ENCODE measurements around the gene PPT2. TPM values are rescaled to one million over a fixed set of nuclear protein-coding genes. Genes with fewer than 3 reads are reported as not detected.
A peak's percentile ranks its signal among the peaks of the same experiment; 100 is the strongest.

The PPT2 gene
- total RNA-seq, 2 experiments from 2014 or later, result 8.7 to 8.9 TPM

GRCh38 chr6:32171234-32171633, 17.3 kb downstream of the PPT2 start:
- H3K27ac ChIP-seq (ENCODE audit: low read depth in 1 of 2, low read length in 2 of 2), result no peak overlapping the region
- H3K4me3 Mint-ChIP-seq, result peak overlapping the region; percentile 44
- POLR2A ChIA-PET, result interaction anchor here (0.5 to 1.0 kb wide), 2 partner anchors 19 to 1958 kb away, joined by 3 to 4 read pairs; partner anchors contain the start of genes PBX2 and TRIM26

GRCh38 chr6:32173051-32173727, 19.2 kb downstream of the PPT2 start:
- intact Hi-C loops (cut with DNase I, micrococcal nuclease), result loop anchor here in 1 of 2 experiments (10.0 kb wide), 1 partner anchor 198 kb away; the partner anchor contains the start of gene DXO
- ATAC-seq (ENCODE audit: poor library complexity), result no peak
- no peak overlapping the region for H3K27ac ChIP-seq (ENCODE audit: low read depth in 1 of 2, low read length in 2 of 2)
- CTCF ChIA-PET, result no interaction called here
- no peak for DNase-seq
- H3K27ac Mint-ChIP-seq, result peak overlapping the region; percentile 24
- peaks cover 66% of the 10 kb centered on the region for H3K4me1 Mint-ChIP-seq (ENCODE audit: low read depth)
- H3K4me3 ChIP-seq (ENCODE audit: low read length), result no peak overlapping the region
- H3K27me3 ChIP-seq (ENCODE audit: control insufficient read depth in 1 of 2, insufficient read depth in 2 of 2, low read length in 2 of 2), result no peaks in the 10 kb centered on the region
- peaks cover 47% of the 10 kb centered on the region for H3K4me1 ChIP-seq (ENCODE audit: insufficient read depth, low read length)
- peak overlapping the region; percentile 55 for H3K4me3 Mint-ChIP-seq
- H3K27me3 Mint-ChIP-seq, result no peaks in the 10 kb centered on the region
- no peaks in the 10 kb centered on the region for H3K9me3 ChIP-seq (ENCODE audit: control insufficient read depth in 1 of 2, insufficient read depth in 1 of 2, low read length in 2 of 2)
- no peaks in the 10 kb centered on the region for H3K9me3 Mint-ChIP-seq
- no peak for TF ChIP-seq CTCF (IDR thresholded peaks at IDR 0.05)
- POLR2A ChIA-PET, result interaction anchor here (1.0 kb wide), 1 partner anchor 27 kb away, joined by 4 read pairs; no protein-coding TSS in a partner anchor
- peaks cover 25% of the 10 kb centered on the region for H3K36me3 ChIP-seq (ENCODE audit: insufficient read depth, low read length)
- peaks cover 40% of the 10 kb centered on the region for H3K36me3 Mint-ChIP-seq (ENCODE audit: low read depth)

More at GRCh38 chr6:32171234-32171633, 17.3 kb downstream of the PPT2 start:
- peaks cover 41% of the 10 kb centered on the region for H3K36me3 Mint-ChIP-seq (ENCODE audit: low read depth)
- no peak overlapping the region for H3K27ac Mint-ChIP-seq
- intact Hi-C loops (cut with DNase I, micrococcal nuclease), result loop anchor here in 1 of 2 experiments (10.0 kb wide), 1 partner anchor 196 kb away; the partner anchor contains the start of gene DXO
- CTCF ChIA-PET, result no interaction called here
- Histone ChIP-seq H3K36me3 (ENCODE audit: insufficient read depth, low read length) (peaks cover 45% of the 10 kb centered on the region), H3K4me1 (ENCODE audit: insufficient read depth, low read length) (peaks cover 32% of the 10 kb centered on the region), H3K9me3 (ENCODE audit: control insufficient read depth in 1 of 2, insufficient read depth in 1 of 2, low read length in 2 of 2) (no peaks in the 10 kb centered on the region), H3K27me3 (ENCODE audit: control insufficient read depth in 1 of 2, insufficient read depth in 2 of 2, low read length in 2 of 2) (no peaks in the 10 kb centered on the region), H3K4me3 (ENCODE audit: low read length) (no peak overlapping the region)
- H3K4me1 Mint-ChIP-seq (ENCODE audit: low read depth), result peaks cover 48% of the 10 kb centered on the region
- no peaks in the 10 kb centered on the region for H3K9me3 Mint-ChIP-seq
- no peak for DNase-seq
- no peak for ATAC-seq (ENCODE audit: poor library complexity)
- no peaks in the 10 kb centered on the region for H3K27me3 Mint-ChIP-seq
- TF ChIP-seq CTCF (IDR thresholded peaks at IDR 0.05), result no peak

GRCh38 chr6:32174416-32174815, 20.5 kb downstream of the PPT2 start:
- H3K4me3 ChIP-seq (ENCODE audit: low read length), result no peak overlapping the region
- Mint-ChIP-seq H3K4me1 (ENCODE audit: low read depth) (peaks cover 79% of the 10 kb centered on the region), H3K9me3 (no peaks in the 10 kb centered on the region), H3K27me3 (no peaks in the 10 kb centered on the region), H3K36me3 (ENCODE audit: low read depth) (peaks cover 40% of the 10 kb centered on the region), H3K4me3 (peak overlapping the region; percentile 91), H3K27ac (peak overlapping the region; percentile 18)
- H3K27ac ChIP-seq (ENCODE audit: low read depth in 1 of 2, low read length in 2 of 2), result no peak overlapping the region
- intact Hi-C loops (cut with DNase I, micrococcal nuclease), result loop anchor here in 1 of 2 experiments (10.0 kb wide), 1 partner anchor 200 kb away; the partner anchor contains the start of gene DXO
- peaks cover 13% of the 10 kb centered on the region for H3K36me3 ChIP-seq (ENCODE audit: insufficient read depth, low read length)
- ChIA-PET POLR2A (no interaction called here), CTCF (no interaction called here)
- ATAC-seq (ENCODE audit: poor library complexity) (no peak), DNase-seq (no peak)
- TF ChIP-seq CTCF (IDR thresholded peaks at IDR 0.05), result no peak
- no peaks in the 10 kb centered on the region for H3K27me3 ChIP-seq (ENCODE audit: control insufficient read depth in 1 of 2, insufficient read depth in 2 of 2, low read length in 2 of 2)
- no peaks in the 10 kb centered on the region for H3K9me3 ChIP-seq (ENCODE audit: control insufficient read depth in 1 of 2, insufficient read depth in 1 of 2, low read length in 2 of 2)
- H3K4me1 ChIP-seq (ENCODE audit: insufficient read depth, low read length), result peaks cover 56% of the 10 kb centered on the region

Data from CD4-positive, alpha-beta T cell (primary cell).